GM18520 (cell line): ENCODE results near the gene MRFAP1L1.
A peak's percentile ranks its signal among the peaks of the same experiment; 100 is the strongest.
"Not testable (repeated sequence)": the region's sequence is repeated elsewhere in the genome, so short reads cannot be mapped to it uniquely, and the experiment has no call there.

Experiments
- ATAC-seq: cut with Tn5 transposase; IDR thresholded peaks from one replicate; pipeline ENCODE4 v1.9.1; 2021; ENCODE audit not compliant: unreplicated experiment

The MRFAP1L1 gene

GRCh38 chr4:6692379-6692778 is 17.3 kb downstream of the MRFAP1L1 start:
- ATAC-seq = no peak

- no peak for ATAC-seq
These were observed 20.1 kb downstream of the MRFAP1L1 start for GRCh38 chr4:6689506-6689960.

- peak; percentile 63 for ATAC-seq
These were observed 20.7 kb downstream of the MRFAP1L1 start for GRCh38 chr4:6688879-6689505.

- no peak for ATAC-seq
These were observed 21.5 kb downstream of the MRFAP1L1 start for GRCh38 chr4:6687947-6688878.

- no peak for ATAC-seq
These were observed 23.4 kb downstream of the MRFAP1L1 start for GRCh38 chr4:6686104-6686787.

- ATAC-seq = no peak
These were observed 25.0 kb downstream of the MRFAP1L1 start for GRCh38 chr4:6684656-6685055.

- no peak for ATAC-seq
These were observed 26.6 kb downstream of the MRFAP1L1 start for GRCh38 chr4:6682862-6683590.

- no peak for ATAC-seq
These were observed 28.5 kb downstream of the MRFAP1L1 start for GRCh38 chr4:6681191-6681590.

GRCh38 chr4:6680372-6681034 is 29.2 kb downstream of the MRFAP1L1 start:
- ATAC-seq = no peak

GRCh38 chr4:6676722-6677558 is 32.7 kb downstream of the MRFAP1L1 start:
- no peak for ATAC-seq

- peak; percentile 32 for ATAC-seq
These were observed 35.0 kb downstream of the MRFAP1L1 start for GRCh38 chr4:6674500-6675149.

GRCh38 chr4:6673660-6674499 is 35.8 kb downstream of the MRFAP1L1 start:
- peak; percentile 69 for ATAC-seq

- not testable (repeated sequence) for ATAC-seq
These were observed 36.4 kb downstream of the MRFAP1L1 start for GRCh38 chr4:6673191-6673659.

- ATAC-seq = not testable (repeated sequence)
These were observed 37.0 kb downstream of the MRFAP1L1 start for GRCh38 chr4:6672541-6673190.

GRCh38 chr4:6672131-6672530 is 37.5 kb downstream of the MRFAP1L1 start:
- ATAC-seq = no peak

- no peak for ATAC-seq
These were observed 38.0 kb downstream of the MRFAP1L1 start for GRCh38 chr4:6671648-6672047.

GRCh38 chr4:6668391-6668790 is 41.3 kb downstream of the MRFAP1L1 start:
- no peak for ATAC-seq

GRCh38 chr4:6665320-6665654 is 44.4 kb downstream of the MRFAP1L1 start:
- no peak for ATAC-seq
